AG04449 (cell line): ENCODE data around the gene DCAF15.

Experiments
- CTCF ChIA-PET: fragments of 350-600 bp; formaldehyde crosslinking; extraction: SDS; loops from one replicate; lab custom pipeline; 2021; ENCODE audit warnings: antibody characterized with exemption; lab: Yijun Ruan, JAX
- POLR2A ChIA-PET: fragments of 400-600, 350-600 bp; formaldehyde crosslinking; extraction: SDS; loops from one replicate; lab custom pipeline; 2020; ENCODE audit warnings: antibody characterized with exemption, inconsistent platforms; lab: Yijun Ruan, JAX
- DNase-seq: peaks from one replicate; pipeline ENCODE4 v3.0.0-alpha.2; 2010; ENCODE audit warnings: low read depth, low spot score
- H3K4me3 ChIP-seq: 2 replicates; pipeline ENCODE4 v1.5.1; 2011; ENCODE audit warnings: low read depth, mild to moderate bottlenecking, control low read depth, low read length
- TF ChIP-seq, protein P1 (sequence below): IDR thresholded peaks from one replicate; pipeline ENCODE4 v1.5.1; 2011; ENCODE audit warnings: mild to moderate bottlenecking, moderate library complexity, low read length, control low read depth, inconsistent platforms; ENCODE audit not compliant: insufficient read depth; ENCODE audit errors: missing control alignments

The DCAF15 gene

DNA sequence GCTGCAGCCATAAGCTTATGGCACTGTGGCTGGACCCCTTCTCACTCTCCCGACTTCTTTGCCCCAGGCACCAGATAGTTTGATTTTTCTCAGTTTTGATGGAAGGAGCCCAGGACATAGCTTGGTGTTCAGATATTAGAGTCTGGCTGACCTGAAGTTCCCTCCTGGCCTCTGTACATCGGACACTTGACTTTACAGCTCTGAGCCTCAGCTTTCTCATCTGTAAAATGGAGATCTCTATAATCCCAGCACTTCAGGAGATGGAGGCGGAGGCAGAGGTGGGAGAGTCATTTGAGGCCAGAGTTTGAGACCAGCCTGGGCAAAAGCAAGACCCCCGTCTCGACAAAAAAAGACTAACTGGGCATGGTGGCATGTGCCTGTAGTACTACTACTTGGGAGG lies 45.4 kb upstream of the DCAF15 start:
- POLR2A ChIA-PET, result no interaction called here

DNA sequence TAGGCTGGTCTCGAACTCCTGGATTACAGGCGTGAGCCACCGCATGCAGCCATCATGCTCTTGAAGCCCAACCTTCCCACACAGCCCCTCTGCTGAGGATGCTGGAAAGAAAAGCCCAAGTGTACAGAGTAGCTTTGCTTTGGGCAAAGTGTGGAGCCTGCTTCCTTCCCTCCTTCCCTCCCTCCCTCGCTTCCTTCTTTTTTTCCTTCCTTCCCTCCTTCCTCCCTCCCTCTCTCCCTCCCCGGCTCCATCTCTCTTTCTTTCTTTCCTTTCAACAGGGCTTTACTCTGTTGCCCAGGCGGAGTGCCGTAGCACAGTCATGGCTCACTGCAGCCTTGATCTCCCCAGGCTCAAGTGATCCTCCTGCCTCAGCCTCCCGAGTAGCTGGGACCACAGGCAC lies 43.6 kb upstream of the DCAF15 start:
- ChIA-PET POLR2A (no interaction called here), CTCF (interaction anchor here (1.8 to 2.3 kb wide), 2 partner anchors 16 to 164 kb away, joined by 4 to 12 read pairs; partner anchors contain the start of gene MISP3)
- TF ChIP-seq, protein P1, sequence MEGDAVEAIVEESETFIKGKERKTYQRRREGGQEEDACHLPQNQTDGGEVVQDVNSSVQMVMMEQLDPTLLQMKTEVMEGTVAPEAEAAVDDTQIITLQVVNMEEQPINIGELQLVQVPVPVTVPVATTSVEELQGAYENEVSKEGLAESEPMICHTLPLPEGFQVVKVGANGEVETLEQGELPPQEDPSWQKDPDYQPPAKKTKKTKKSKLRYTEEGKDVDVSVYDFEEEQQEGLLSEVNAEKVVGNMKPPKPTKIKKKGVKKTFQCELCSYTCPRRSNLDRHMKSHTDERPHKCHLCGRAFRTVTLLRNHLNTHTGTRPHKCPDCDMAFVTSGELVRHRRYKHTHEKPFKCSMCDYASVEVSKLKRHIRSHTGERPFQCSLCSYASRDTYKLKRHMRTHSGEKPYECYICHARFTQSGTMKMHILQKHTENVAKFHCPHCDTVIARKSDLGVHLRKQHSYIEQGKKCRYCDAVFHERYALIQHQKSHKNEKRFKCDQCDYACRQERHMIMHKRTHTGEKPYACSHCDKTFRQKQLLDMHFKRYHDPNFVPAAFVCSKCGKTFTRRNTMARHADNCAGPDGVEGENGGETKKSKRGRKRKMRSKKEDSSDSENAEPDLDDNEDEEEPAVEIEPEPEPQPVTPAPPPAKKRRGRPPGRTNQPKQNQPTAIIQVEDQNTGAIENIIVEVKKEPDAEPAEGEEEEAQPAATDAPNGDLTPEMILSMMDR, result no peak
- DNase-seq, result no peak
- no peak overlapping the region for H3K4me3 ChIP-seq

More for the DNA sequence above, 45.4 kb upstream of the DCAF15 start:
- DNase-seq, result no peak
- CTCF ChIA-PET, result interaction anchor here (0.7 to 2.3 kb wide), 10 partner anchors 21 to 229 kb away, joined by 3 to 12 read pairs (median 3); partner anchors contain the start of genes ASF1B, IL27RA, MISP3 and PODNL1
- H3K4me3 ChIP-seq, result peak overlapping the region; percentile 87
- TF ChIP-seq, protein P1, result no peak

DNA sequence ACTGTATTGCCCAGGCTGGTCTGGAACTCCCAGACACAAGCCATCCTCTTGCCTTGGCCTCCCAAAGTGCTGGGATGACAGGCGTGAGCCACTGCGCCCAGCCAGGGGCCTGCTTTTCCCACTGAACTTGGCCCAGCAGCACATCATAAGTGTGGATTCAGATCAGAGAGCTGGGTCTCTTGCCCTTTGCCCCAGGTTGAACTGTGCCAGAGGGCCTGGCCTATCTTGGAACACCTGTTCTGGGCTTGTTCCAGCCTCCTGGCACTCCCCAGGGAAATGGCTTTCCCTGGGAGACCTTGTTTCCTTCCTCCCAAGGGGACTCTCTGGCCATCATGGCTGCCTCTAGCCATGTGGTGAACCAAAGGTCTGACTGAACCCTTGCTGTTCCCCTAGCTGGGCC lies 42.9 kb upstream of the DCAF15 start:
- POLR2A ChIA-PET, result no interaction called here

DNA sequence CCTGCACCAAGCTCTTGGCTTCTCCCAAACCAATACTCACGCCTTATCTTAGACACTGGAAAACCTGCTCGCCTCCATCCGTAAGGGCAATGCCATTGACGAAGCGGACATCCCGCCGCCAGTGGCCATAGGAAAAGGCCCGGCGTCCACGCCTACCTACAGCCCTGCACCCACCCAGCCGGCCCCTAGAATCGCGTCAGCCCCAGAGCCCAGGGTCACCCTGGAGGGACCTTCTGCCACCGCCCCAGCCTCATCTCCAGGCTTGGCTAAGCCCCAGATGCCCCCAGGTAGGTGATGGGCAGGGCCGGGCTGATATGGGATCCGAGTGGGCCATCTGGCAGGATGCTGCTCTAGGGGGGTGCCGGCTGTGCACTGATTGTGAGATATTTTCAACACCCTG lies 39.0 kb upstream of the DCAF15 start:
- TF ChIP-seq, protein P1, result no peak
- no peak overlapping the region for H3K4me3 ChIP-seq
- ChIA-PET POLR2A (no interaction called here), CTCF (no interaction called here)
- no peak for DNase-seq

More for the DNA sequence above, 42.9 kb upstream of the DCAF15 start:
- no peak for DNase-seq
- CTCF ChIA-PET, result interaction anchor here (1.8 kb wide), 1 partner anchor 15 kb away, joined by 4 read pairs; no protein-coding TSS in a partner anchor
- H3K4me3 ChIP-seq, result no peak overlapping the region
- TF ChIP-seq, protein P1, result no peak

DNA sequence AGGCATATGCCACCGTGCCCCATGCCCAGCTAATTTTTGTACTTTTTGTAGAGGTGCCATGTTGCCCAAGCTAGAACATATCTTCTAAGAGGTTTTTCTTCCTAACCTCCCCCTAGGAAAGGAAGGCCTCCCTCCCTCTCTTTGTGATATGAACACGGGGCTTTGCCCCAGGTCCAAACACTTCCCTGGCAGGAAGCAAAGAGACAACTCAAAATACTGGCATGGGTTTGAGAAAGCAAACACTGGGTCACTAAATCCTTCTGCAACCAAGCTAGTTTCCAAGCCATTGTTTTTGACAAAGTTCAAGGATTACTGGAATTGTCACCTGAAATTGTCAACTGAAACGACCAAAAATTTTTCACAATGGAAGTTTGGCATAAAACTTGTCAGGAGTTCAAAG lies 37.5 kb upstream of the DCAF15 start:
- DNase-seq, result no peak
- no peak overlapping the region for H3K4me3 ChIP-seq
- TF ChIP-seq, protein P1, result no peak
- CTCF ChIA-PET, result no interaction called here
- POLR2A ChIA-PET, result interaction anchor here (0.7 kb wide), 1 partner anchor 12 kb away, joined by 3 read pairs; no protein-coding TSS in a partner anchor

DNA sequence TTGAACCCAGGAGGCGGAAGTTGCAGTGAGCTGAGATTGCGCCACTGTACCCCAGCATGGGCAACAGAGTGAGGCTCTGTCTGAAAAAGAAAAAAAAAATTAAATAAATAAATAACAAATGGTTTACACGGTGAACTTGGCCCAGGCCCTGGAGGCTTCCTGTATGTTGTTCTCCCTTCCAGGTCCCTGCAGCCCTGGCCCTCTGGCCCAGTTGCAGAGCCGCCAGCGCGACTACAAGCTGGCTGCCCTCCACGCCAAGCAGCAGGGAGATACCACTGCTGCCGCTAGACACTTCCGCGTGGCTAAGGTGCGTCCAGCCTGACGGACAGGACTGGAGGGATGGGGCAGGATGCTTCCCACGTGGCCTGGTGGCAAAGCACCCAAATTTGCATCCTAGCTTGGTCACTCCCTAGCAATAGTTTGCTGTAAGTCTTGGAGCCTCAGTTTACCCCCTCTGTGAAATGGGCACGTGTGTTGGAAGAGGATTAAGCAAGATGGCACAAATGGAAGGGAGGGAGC lies 34.4 kb upstream of the DCAF15 start:
- TF ChIP-seq, protein P1, result no peak
- ChIA-PET CTCF (interaction anchor here (1.5 kb wide), 1 partner anchor 158 kb away, joined by 4 read pairs; no protein-coding TSS in a partner anchor), POLR2A (no interaction called here)
- no peak overlapping the region for H3K4me3 ChIP-seq
- DNase-seq, result no peak
